Duodenal mucosa (tissue), 2 donors: ENCODE measurements around the gene ZNF813.

ENCODE experiments used
- H3K27ac ChIP-seq: one replicate; pipeline ENCODE4 v1.7.0; 2013; ENCODE audit warnings: low read depth, low read length
- H3K27me3 ChIP-seq, 2 donors: one replicate each; pipeline ENCODE4 v1.7.0; 2013; ENCODE audit warnings: low read length in 2 of 2, control low read depth in 1 of 2; ENCODE audit not compliant: insufficient read depth in 2 of 2, control insufficient read depth in 1 of 2
- H3K36me3 ChIP-seq, 2 donors: one replicate each; pipeline ENCODE4 v1.7.0; 2013; ENCODE audit warnings: low read length in 2 of 2, control low read depth in 1 of 2; ENCODE audit not compliant: insufficient read depth in 2 of 2, control insufficient read depth in 1 of 2
- H3K4me1 ChIP-seq, 2 donors: one replicate each; pipeline ENCODE4 v1.7.0; 2013; ENCODE audit warnings: low read length in 2 of 2, control low read depth in 1 of 2; ENCODE audit not compliant: insufficient read depth in 2 of 2, control insufficient read depth in 1 of 2
- H3K4me3 ChIP-seq, 2 donors: one replicate each; pipeline ENCODE4 v1.7.0; 2013; ENCODE audit warnings: low read length in 2 of 2, low read depth in 1 of 2
- H3K9ac ChIP-seq, 2 donors: one replicate each; pipeline ENCODE4 v1.7.0; 2013; ENCODE audit warnings: low read length in 2 of 2, low read depth in 1 of 2
- H3K9me3 ChIP-seq, 2 donors: one replicate each; pipeline ENCODE4 v1.7.0; 2013; ENCODE audit warnings: low read length in 2 of 2, control low read depth in 1 of 2; ENCODE audit not compliant: control insufficient read depth in 1 of 2

Gene ZNF813

GRCh38 chr19:53519446-53519845, 51.9 kb downstream of the ZNF813 start:
- H3K9me3 ChIP-seq = peaks cover 3 to 20% of the 10 kb centered on the region in 2 donors
- no peaks in the 10 kb centered on the region for H3K36me3 ChIP-seq
- no peak overlapping the region for H3K4me3 ChIP-seq
- no peak overlapping the region for H3K27ac ChIP-seq
- H3K9ac ChIP-seq = no peak overlapping the region
- no peaks in the 10 kb centered on the region for H3K27me3 ChIP-seq
- peaks cover 5 to 9% of the 10 kb centered on the region in 2 donors for H3K4me1 ChIP-seq

- Histone ChIP-seq H3K36me3 (no peaks in the 10 kb centered on the region), H3K27me3 (no peaks in the 10 kb centered on the region), H3K27ac (no peak overlapping the region), H3K9me3 (peaks cover 3 to 20% of the 10 kb centered on the region in 2 donors), H3K9ac (no peak overlapping the region), H3K4me1 (peaks cover 5 to 9% of the 10 kb centered on the region in 2 donors), H3K4me3 (peak overlapping the region; percentile 70 to 81)
Measured at GRCh38 chr19:53520163-53520546, 52.6 kb downstream of the ZNF813 start.

GRCh38 chr19:53520547-53521372, 53.2 kb downstream of the ZNF813 start:
- peaks cover 5 to 9% of the 10 kb centered on the region in 2 donors for H3K4me1 ChIP-seq
- peak overlapping the region; percentile 70 to 81 for H3K4me3 ChIP-seq
- H3K36me3 ChIP-seq = no peaks in the 10 kb centered on the region
- no peaks in the 10 kb centered on the region for H3K27me3 ChIP-seq
- peaks cover 7 to 23% of the 10 kb centered on the region in 2 donors for H3K9me3 ChIP-seq
- no peak overlapping the region for H3K27ac ChIP-seq
- no peak overlapping the region for H3K9ac ChIP-seq

- Histone ChIP-seq H3K27ac (no peak overlapping the region), H3K27me3 (no peaks in the 10 kb centered on the region), H3K4me3 (peak overlapping the region; percentile 70 to 81), H3K9me3 (peaks cover 9 to 27% of the 10 kb centered on the region in 2 donors), H3K9ac (peak overlapping the region in 1 of 2 donors; percentile 7), H3K36me3 (no peaks in the 10 kb centered on the region), H3K4me1 (peaks cover 5 to 9% of the 10 kb centered on the region in 2 donors)
Measured at GRCh38 chr19:53521373-53522202, 54.1 kb downstream of the ZNF813 start.

GRCh38 chr19:53525922-53526321, 58.4 kb downstream of the ZNF813 start:
- Histone ChIP-seq H3K27me3 (no peaks in the 10 kb centered on the region), H3K9me3 (peaks cover 9 to 16% of the 10 kb centered on the region in 2 donors), H3K4me3 (no peak overlapping the region), H3K4me1 (peaks cover 5 to 9% of the 10 kb centered on the region in 2 donors), H3K36me3 (peaks cover 0 to 5% of the 10 kb centered on the region in 2 donors), H3K9ac (no peak overlapping the region), H3K27ac (no peak overlapping the region)

GRCh38 chr19:53530622-53531021, 63.1 kb downstream of the ZNF813 start:
- Histone ChIP-seq H3K4me1 (no peaks in the 10 kb centered on the region), H3K9ac (no peak overlapping the region), H3K27ac (no peak overlapping the region), H3K36me3 (peaks cover 0 to 5% of the 10 kb centered on the region in 2 donors), H3K4me3 (no peak overlapping the region), H3K9me3 (peaks cover 6 to 9% of the 10 kb centered on the region in 2 donors), H3K27me3 (no peaks in the 10 kb centered on the region)

GRCh38 chr19:53531457-53531856, 63.9 kb downstream of the ZNF813 start:
- Histone ChIP-seq H3K36me3 (peaks cover 0 to 5% of the 10 kb centered on the region in 2 donors), H3K9ac (no peak overlapping the region), H3K27ac (no peak overlapping the region), H3K4me1 (no peaks in the 10 kb centered on the region), H3K4me3 (no peak overlapping the region), H3K9me3 (peaks cover 2 to 3% of the 10 kb centered on the region in 2 donors), H3K27me3 (no peaks in the 10 kb centered on the region)

GRCh38 chr19:53532362-53532761, 64.8 kb downstream of the ZNF813 start:
- H3K9ac ChIP-seq = no peak overlapping the region
- peaks cover 0 to 5% of the 10 kb centered on the region in 2 donors for H3K36me3 ChIP-seq
- H3K4me1 ChIP-seq = no peaks in the 10 kb centered on the region
- no peak overlapping the region for H3K4me3 ChIP-seq
- no peak overlapping the region for H3K27ac ChIP-seq
- peaks cover 0 to 3% of the 10 kb centered on the region in 2 donors for H3K9me3 ChIP-seq
- H3K27me3 ChIP-seq = no peaks in the 10 kb centered on the region

- H3K4me3 ChIP-seq = no peak overlapping the region
- H3K36me3 ChIP-seq = no peaks in the 10 kb centered on the region
- H3K9me3 ChIP-seq = peaks cover 0 to 4% of the 10 kb centered on the region in 2 donors
- no peaks in the 10 kb centered on the region for H3K4me1 ChIP-seq
- H3K9ac ChIP-seq = no peak overlapping the region
- no peak overlapping the region for H3K27ac ChIP-seq
- no peaks in the 10 kb centered on the region for H3K27me3 ChIP-seq
Measured at GRCh38 chr19:53536225-53536548, 68.7 kb downstream of the ZNF813 start.

GRCh38 chr19:53537121-53537520, 69.6 kb downstream of the ZNF813 start:
- H3K9ac ChIP-seq = peak overlapping the region; percentile 67
- H3K36me3 ChIP-seq = no peaks in the 10 kb centered on the region
- H3K4me3 ChIP-seq = peak overlapping the region; percentile 82 to 98
- H3K27ac ChIP-seq = no peak overlapping the region
- peaks cover 0 to 4% of the 10 kb centered on the region in 2 donors for H3K9me3 ChIP-seq
- no peaks in the 10 kb centered on the region for H3K4me1 ChIP-seq
- H3K27me3 ChIP-seq = no peaks in the 10 kb centered on the region
